UCSD-AML1 (cell line): ENCODE data around the gene HES4.
A peak's percentile ranks its signal among the peaks of the same experiment; 100 is the strongest.
"Not testable (repeated sequence)": the region's sequence is repeated elsewhere in the genome, so short reads cannot be mapped to it uniquely, and the experiment has no call there.

ENCODE experiments used
- DNase-seq: peaks from one replicate; lab custom pipeline; 2025; ENCODE audit not compliant: unreplicated experiment; lab: John Stamatoyannopoulos, UW

The HES4 gene

DNA sequence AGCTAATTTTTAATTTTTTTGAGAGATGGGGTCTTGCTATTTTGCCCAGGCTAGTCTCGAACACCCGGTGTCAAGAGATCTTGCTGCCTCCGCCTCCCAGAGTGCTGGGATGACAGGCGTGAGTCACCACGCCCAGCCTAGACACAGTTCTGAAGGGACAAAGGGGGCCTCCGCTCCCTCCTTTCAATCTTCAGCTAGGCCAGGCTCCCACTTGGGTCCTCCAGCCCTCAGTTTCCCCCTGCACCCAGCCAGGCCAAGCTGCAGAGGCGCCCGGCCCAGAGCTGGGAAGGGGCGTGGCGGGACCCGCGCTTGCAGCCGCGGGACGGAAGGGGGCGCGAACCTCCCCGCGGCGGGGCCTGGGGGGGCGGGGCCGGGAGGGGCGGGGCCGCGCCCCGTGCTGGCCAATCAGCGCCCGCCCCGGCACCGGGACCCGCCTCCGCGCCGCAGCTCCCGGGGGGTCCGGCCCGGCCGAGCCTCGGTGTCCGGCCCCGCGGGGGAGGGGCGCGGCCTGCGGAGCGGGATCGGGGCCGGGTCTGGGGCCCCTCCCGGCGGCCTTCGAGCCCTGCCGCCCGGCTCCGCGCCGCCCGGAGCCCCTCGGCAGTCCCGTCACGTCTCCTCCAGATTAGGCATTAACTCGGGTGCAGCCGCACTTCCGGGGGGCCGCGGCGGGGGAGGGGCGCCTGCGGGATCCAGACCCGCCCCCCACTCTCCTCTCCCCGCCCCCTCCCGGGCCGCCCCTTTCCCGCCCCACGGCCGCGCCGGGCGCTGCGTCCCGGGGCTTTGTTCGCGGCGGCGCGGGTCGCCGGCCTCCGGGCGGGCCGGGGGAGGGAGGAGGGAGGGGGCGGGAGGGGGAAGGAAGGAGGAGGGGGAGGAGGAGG is 19.5 kb upstream of the HES4 start:
- DNase-seq, result peak; percentile 89

DNA sequence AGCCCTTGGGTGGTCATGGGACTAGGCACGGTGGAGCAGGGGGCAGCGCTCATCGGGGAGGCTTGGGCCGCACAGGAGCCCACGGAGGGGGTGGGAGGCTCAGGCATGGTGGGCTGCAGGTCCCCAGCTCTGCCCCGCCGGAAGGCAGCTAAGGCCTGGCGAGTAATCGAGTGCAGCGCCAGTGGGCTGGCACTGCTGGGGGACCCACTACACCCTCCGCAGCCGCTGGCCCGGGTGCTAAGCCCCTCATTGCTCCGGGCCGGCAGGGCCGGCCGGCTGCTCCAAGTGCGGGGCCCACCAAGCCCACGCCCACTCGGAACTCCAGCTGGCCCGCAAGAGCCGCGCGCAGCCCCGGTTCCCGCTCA is 18.4 kb upstream of the HES4 start:
- DNase-seq, result not testable (repeated sequence)

DNA sequence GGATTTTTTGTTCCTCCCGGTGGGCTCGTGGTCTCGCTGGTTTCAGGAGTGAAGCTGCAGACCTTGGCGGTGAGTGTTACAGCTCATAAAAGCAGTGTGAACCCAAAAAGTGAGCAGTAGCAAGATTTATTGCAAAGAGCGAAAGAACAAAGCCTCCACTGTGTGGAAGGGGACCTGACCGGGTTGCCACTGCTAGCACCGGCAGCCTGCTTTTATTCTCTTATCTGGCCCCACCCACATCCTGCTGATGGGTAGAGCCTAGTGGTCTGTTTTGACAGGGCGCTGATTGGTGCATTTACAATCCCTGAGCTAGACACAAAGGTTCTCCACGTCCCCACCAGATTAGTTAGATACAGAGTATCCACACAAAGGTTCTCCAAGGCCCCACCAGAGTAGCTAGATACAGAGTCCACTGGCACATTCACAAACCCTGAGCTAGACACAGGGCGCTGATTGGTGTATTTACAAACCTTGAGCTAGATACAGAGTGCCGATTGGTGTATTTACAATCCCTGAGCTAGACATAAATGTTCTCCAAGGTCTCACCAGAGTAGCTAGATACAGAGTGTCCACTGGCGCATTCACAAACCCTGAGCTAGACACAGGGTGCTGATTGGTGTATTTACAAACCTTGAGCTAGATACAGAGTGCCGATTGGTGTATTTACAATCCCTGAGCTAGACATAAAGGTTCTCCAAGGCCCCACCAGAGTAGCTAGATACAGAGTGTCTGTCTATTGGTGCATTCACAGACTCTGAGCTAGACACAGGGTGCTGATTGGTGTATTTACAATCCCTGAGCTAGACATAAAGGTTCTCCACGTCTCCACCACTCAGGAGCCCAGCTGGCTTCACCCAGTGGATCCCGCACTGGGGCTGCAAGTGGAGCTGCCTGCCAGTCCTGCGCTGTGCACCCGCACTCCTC is 17.8 kb upstream of the HES4 start:
- not testable (repeated sequence) for DNase-seq

- peak; percentile 59 for DNase-seq
These were observed 15.1 kb upstream of the HES4 start for GRCh38 chr1:1014799-1015681.

DNA sequence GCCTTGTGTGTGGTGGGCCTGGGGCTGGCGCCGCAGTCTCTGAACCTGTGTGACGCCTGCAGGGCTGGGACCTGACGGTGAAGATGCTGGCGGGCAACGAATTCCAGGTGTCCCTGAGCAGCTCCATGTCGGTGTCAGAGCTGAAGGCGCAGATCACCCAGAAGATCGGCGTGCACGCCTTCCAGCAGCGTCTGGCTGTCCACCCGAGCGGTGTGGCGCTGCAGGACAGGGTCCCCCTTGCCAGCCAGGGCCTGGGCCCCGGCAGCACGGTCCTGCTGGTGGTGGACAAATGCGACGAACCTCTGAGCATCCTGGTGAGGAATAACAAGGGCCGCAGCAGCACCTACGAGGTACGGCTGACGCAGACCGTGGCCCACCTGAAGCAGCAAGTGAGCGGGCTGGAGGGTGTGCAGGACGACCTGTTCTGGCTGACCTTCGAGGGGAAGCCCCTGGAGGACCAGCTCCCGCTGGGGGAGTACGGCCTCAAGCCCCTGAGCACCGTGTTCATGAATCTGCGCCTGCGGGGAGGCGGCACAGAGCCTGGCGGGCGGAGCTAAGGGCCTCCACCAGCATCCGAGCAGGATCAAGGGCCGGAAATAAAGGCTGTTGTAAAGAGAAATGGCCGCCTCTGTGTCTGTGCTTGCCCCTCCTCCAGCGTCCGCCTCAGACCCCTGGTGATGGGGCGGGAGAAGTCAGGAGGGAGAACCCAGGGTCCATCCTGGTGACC is 14.2 kb upstream of the HES4 start:
- peak; percentile 68 for DNase-seq

DNA sequence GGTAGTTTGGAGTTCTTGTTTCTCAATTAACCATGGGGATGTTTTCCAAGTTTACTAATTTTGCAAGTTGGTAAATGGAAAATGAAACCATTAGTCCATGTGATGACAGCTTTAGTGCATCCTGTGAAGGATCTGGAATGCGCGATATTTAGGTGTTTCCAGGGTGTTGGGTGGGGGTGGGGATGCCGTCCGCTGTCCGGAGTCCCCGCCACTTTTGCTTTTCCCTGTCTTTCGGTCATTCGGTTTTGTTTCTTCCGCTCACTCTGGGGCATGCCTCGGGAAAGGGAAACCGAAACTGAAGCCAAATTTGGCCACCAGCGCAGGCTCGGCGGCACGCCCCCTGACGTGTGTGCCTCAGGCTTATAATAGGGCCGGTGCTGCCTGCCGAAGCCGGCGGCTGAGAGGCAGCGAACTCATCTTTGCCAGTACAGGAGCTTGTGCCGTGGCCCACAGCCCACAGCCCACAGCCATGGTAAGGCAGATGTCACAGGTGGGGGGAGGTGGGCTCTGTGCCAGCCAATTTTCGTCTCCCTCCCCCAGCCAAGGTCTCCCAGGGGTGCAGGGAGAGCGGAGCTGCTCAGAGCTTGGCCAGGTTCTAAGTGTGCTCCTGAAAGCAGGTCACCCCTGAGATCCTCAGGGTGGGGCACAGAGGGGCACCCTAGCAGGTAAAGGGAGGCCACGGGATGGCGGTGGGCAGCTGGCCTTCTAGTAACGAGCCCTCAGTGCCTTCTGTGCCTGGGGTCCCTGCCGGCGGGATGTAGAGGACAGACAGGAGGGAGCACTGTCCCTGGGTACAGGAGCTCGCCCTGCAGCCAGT is 13.4 kb upstream of the HES4 start, which contains the start of gene ISG15:
TSS of gene ISG15 (plus strand) at position 393 of the 817 bp plus-strand sequence. CDS start at position 470, 77 bp downstream.
- DNase-seq, result peak; percentile 92

DNA sequence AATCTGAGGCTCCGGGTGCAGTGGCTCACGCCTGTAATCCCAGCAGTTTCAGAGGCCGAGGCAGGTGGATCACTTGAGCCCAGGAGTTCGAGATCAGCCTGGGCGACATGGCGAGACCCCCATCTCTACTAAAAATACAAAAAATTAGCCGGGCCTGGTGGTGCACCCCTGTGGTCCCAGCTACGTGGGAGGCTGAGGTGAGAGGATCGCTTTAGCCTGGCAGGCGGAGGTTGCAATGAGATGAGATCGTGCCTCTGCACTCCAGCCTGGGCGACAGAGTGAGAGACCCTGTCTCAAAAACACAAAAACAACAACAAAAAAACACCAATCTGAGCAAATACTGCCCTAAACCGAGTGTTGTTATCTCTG is 12.8 kb upstream of the HES4 start:
- not testable (repeated sequence) for DNase-seq

GRCh38 chr1:1011396-1011949 is 11.6 kb upstream of the HES4 start:
- no peak for DNase-seq

DNA sequence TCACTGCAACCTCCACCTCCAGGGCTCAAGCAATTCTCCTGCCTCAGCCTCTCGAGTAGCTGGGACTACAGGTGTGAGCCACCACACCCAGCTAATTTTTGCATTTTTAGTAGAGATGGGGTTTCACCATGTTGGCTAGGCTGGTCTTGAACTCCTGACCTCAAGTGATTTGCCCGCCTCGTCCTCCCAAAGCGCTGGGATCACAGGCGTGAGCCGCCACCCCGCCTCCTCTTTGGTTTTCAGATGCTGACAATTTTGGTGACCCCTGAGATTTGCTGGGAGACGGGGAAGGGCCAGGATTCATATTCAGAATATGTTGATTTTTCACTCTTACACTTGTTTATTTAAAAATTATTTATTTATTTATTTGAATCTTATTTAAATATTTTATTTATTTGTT is 10.2 kb upstream of the HES4 start:
- DNase-seq, result not testable (repeated sequence)

GRCh38 chr1:1006305-1007159 is 6.6 kb upstream of the HES4 start:
- DNase-seq, result no peak

DNA sequence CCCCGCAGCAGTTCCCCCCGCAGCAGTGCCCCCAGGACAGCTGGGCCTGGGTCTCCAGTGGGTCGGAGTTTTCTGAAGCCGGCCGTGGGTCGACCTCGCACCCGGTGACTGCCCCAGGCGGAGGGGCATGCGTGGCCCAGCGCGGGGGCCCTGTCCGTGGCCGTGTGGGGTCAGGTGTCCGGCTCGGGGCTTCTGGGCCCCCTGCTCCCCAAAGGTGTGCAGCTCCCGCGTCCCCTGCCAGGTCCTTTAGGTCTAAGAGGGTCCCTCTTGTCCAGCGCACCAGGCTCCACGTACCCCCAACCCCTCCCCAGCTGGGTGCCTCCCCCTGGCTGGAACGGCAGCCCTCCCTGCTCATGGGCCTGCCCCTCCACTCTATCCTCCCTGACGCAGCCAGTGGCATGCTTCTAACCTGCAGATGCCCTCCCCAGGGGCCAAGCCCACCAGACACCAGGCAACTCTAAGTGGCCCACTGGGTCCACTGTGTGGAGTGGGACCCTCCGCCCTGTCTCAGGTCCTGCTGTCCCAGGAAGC is 5.9 kb upstream of the HES4 start:
- DNase-seq, result no peak

- peak; percentile 66 for DNase-seq
These were observed 5.1 kb upstream of the HES4 start for GRCh38 chr1:1004780-1005697.

GRCh38 chr1:1004420-1004779 is 4.5 kb upstream of the HES4 start:
- no peak for DNase-seq

- DNase-seq, result no peak
These were observed 3.9 kb upstream of the HES4 start for GRCh38 chr1:1003618-1004419.

DNA sequence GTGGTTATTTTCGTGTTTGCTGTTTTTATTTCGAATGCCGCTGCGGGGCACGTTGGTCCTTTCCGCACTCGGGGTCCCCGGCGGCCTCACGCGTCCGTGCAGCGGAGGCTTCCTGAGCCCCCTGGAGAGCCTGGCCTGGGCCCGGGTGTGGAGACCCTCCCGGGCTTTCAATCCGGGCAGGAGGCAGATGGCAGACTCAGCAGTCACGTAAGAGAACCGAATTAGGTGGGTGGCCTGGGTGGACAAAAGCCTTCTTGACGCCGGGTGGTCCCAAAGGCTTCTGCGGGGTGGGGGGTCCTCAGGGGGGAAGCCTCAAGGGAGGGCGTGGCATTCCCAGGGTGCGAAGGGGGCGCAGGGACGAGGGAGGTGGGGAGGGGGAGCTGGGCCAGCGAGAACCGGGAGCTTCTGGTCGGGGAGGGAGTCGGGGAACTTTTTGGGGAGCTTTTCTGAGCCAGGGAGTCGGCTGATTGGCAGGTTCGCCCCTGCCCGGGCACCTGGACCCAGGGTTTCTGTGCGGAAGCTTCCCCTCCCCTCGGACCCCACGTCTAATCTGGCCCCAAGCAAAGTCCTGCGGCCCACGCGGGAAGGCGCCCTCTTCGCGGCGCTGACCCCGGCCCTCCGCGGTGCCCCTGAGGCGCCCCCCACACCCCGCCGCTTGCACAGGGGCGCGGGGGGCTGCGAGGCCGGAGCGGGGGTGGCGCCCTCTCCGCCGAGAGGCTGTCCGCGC is 1.3 kb upstream of the HES4 start:
- no peak for DNase-seq
